Liver (tissue), 3 donors: ENCODE results near the gene TADA2A.

Source experiments
- CTCF ChIP-seq: fragments of 150-350 bp; IDR thresholded peaks from 2 replicates; pipeline ENCODE4 v1.5.1; 2017; ENCODE audit warnings: improper control_type of control experiment, low read depth, low read length; ENCODE audit not compliant: missing input control
- MAX ChIP-seq: IDR thresholded peaks from 2 replicates; pipeline ENCODE4 v1.6.1; 2016; ENCODE audit warnings: antibody characterized with exemption
- RAD21 ChIP-seq, 2 donors: IDR thresholded peaks; 2 replicates each; pipeline ENCODE4 v1.6.1; 2016; ENCODE audit warnings: antibody characterized with exemption in 2 of 2, mild to moderate bottlenecking in 2 of 2
- SP1 ChIP-seq: IDR thresholded peaks from 2 replicates; pipeline ENCODE4 v1.6.1; 2018; ENCODE audit warnings: antibody characterized with exemption, mild to moderate bottlenecking
- TAF1 ChIP-seq: conservative IDR thresholded peaks from 2 replicates; pipeline ENCODE4 v1.6.1; 2016; ENCODE audit warnings: antibody characterized with exemption, mild to moderate bottlenecking
- donor health status: healthy.
- donor health status: healthy.

GRCh38 chr17:37523715-37524219, 117.1 kb downstream of the TADA2A start:
- no peak for TF ChIP-seq RAD21 (IDR thresholded peaks at IDR 0.05)
- no peak for TF ChIP-seq CTCF
- TF ChIP-seq MAX: no peak
- TF ChIP-seq TAF1: no peak
- TF ChIP-seq SP1: no peak
